HCT116 (cell line): ENCODE results near the gene GPALPP1. TPM values are rescaled to one million over a fixed set of nuclear protein-coding genes. Genes with fewer than 3 reads are reported as not detected.

ENCODE experiments used
- ATAC-seq: fragments of 200-7000 bp; cut with Tn5 transposase; 2 replicates; pipeline ENCODE4 v1.9.1; 2020; ENCODE audit warnings: mild to moderate bottlenecking, moderate library complexity
- BruUV-seq: library from RNA; stranded (reverse); fragments of 400-500 nt; replicated peaks from 2 replicates; lab custom pipeline; 2021; lab: Mats Ljungman, UMichigan
- CTCF ChIA-PET: fragments of 300-600 bp; sonication (Branson Sonifier 250); formaldehyde crosslinking; loops from one replicate; lab custom pipeline; 2021; ENCODE audit warnings: antibody characterized with exemption; lab: Charles Lee
- POLR2A ChIA-PET: fragments of 300-600, 350-600 bp; sonication (Branson Sonifier 250); formaldehyde crosslinking; loops from one replicate; lab custom pipeline; 2021; ENCODE audit warnings: antibody characterized with exemption; lab: Charles Lee
- RAD21 ChIA-PET, 2 experiments: fragments of 300-600 bp; sonication (Branson Sonifier 250); formaldehyde crosslinking; loops; one replicate each; lab custom pipeline; 2023; ENCODE audit warnings: low total read pairs in 2 of 2; ENCODE audit not compliant: uncharacterized antibody in 2 of 2, unreplicated experiment in 2 of 2, low non-redundant PET in 1 of 2; lab: Charles Lee
- DNase-seq: peaks from one replicate; pipeline ENCODE4 v3.0.0-alpha.2; 2010; ENCODE audit warnings: low read depth, low spot score
- H2AFZ ChIP-seq: fragments of 200-600 bp; shearing (Covaris generic), sonication (generic); 2 replicates; pipeline ENCODE4 v1.6.1; 2017; ENCODE audit warnings: low read depth, mixed run types, mixed read lengths, antibody characterized with exemption, low read length; ENCODE audit not compliant: poor library complexity, severe bottlenecking
- H3K27ac ChIP-seq: 2 replicates; pipeline ENCODE4 v1.5.1; 2012; ENCODE audit warnings: low read depth, low read length
- H3K27me3 ChIP-seq: fragments of 200-600 bp; sonication (generic); 2 replicates; pipeline ENCODE4 v1.6.1; 2016; ENCODE audit warnings: mixed run types, low read length, mixed read lengths; ENCODE audit not compliant: insufficient read depth
- H3K36me3 ChIP-seq, 2 experiments: fragments of 200-500 bp in 1 of 2; fragments of 200-600 bp in 1 of 2; sonication (Bioruptor generic) in 1 of 2; sonication (generic) in 1 of 2; 2 replicates each; pipeline versions ENCODE4 v1.5.1 to v1.6.1; 2014 to 2016; ENCODE audit warnings: low read length in 2 of 2, inconsistent platforms in 1 of 2, mixed read lengths in 1 of 2, mixed run types in 1 of 2; ENCODE audit not compliant: insufficient read depth in 2 of 2, control insufficient read depth in 1 of 2
- H3K4me1 ChIP-seq, 2 experiments: fragments of 200-600 bp in 1 of 2; sonication (generic) in 1 of 2; 2 replicates each; pipeline versions ENCODE4 v1.5.1 to v1.6.1; 2012 to 2017; ENCODE audit warnings: low read length in 2 of 2, inconsistent platforms in 1 of 2, mild to moderate bottlenecking in 1 of 2, mixed read lengths in 1 of 2, mixed run types in 1 of 2, moderate library complexity in 1 of 2; ENCODE audit not compliant: insufficient read depth in 2 of 2, control insufficient read depth in 1 of 2
- H3K4me2 ChIP-seq: fragments of 200-600 bp; sonication (generic); 2 replicates; pipeline ENCODE4 v1.6.1; 2017; ENCODE audit warnings: mixed run types, low read length, mixed read lengths
- H3K4me3 ChIP-seq, 2 experiments: fragments of 200-600 bp in 1 of 2; sonication (generic) in 1 of 2; replicated peaks in 1 of 2; 2 replicates each; pipeline ENCODE4 v1.5.1; 2011 to 2016; ENCODE audit warnings: low read length in 2 of 2, control low read depth in 1 of 2, low read depth in 1 of 2, mild to moderate bottlenecking in 1 of 2, mixed read lengths in 1 of 2, mixed run types in 1 of 2
- H3K79me2 ChIP-seq: fragments of 200-600 bp; sonication (generic); 2 replicates; pipeline ENCODE4 v1.6.1; 2017; ENCODE audit warnings: mild to moderate bottlenecking, mixed run types, low read length, moderate library complexity, mixed read lengths; ENCODE audit not compliant: insufficient read depth
- H3K9ac ChIP-seq: fragments of 200-600 bp; sonication (generic); 2 replicates; pipeline ENCODE4 v1.6.1; 2016; ENCODE audit warnings: low read length, mixed read lengths
- H3K9me2 ChIP-seq: fragments of 200-600 bp; sonication (generic), shearing (Covaris generic); 2 replicates; pipeline ENCODE4 v1.6.1; 2017; ENCODE audit warnings: mixed run types, mild to moderate bottlenecking, moderate library complexity; ENCODE audit not compliant: insufficient read depth
- H3K9me3 ChIP-seq, 2 experiments: fragments of 200-500 bp in 1 of 2; fragments of 200-600 bp in 1 of 2; sonication (Bioruptor generic) in 1 of 2; sonication (generic) in 1 of 2; 2 replicates each; pipeline ENCODE4 v1.6.1; 2014 to 2017; ENCODE audit warnings: low read length in 2 of 2, mixed read lengths in 2 of 2, inconsistent platforms in 1 of 2, low read depth in 1 of 2, mild to moderate bottlenecking in 1 of 2, mixed run types in 1 of 2, moderate library complexity in 1 of 2; ENCODE audit not compliant: control insufficient read depth in 1 of 2, insufficient read depth in 1 of 2
- H4K20me1 ChIP-seq: fragments of 200-600 bp; sonication (generic), shearing (Covaris generic); 2 replicates; pipeline ENCODE4 v1.6.1; 2017; ENCODE audit warnings: mixed run types, mild to moderate bottlenecking, moderate library complexity; ENCODE audit not compliant: insufficient read depth
- ATF3 ChIP-seq: IDR thresholded peaks from 2 replicates; pipeline ENCODE4 v1.6.1; 2012
- EGR1 ChIP-seq: IDR thresholded peaks from 2 replicates; pipeline ENCODE4 v1.6.1; 2012; ENCODE audit warnings: low read depth
- EZH2 ChIP-seq: fragments of 200-600 bp; sonication (generic); IDR thresholded peaks from 2 replicates; pipeline ENCODE4 v1.6.1; 2017; ENCODE audit warnings: antibody characterized with exemption, mixed run types
- MAX ChIP-seq: IDR thresholded peaks from 2 replicates; pipeline ENCODE4 v1.6.1; 2012
- POLR2A ChIP-seq: IDR thresholded peaks from 2 replicates; pipeline ENCODE4 v1.7.0; 2011; ENCODE audit warnings: borderline replicate concordance; ENCODE audit not compliant: insufficient read depth, insufficient read length; ENCODE audit errors: extremely low read depth
- POLR2AphosphoS5 ChIP-seq: IDR thresholded peaks from 2 replicates; pipeline ENCODE4 v1.6.1; 2011; ENCODE audit warnings: mild to moderate bottlenecking, low read depth, low read length, moderate library complexity
- SP1 ChIP-seq: IDR thresholded peaks from 2 replicates; pipeline ENCODE4 v1.6.1; 2012; ENCODE audit warnings: low read depth
- YY1 ChIP-seq: IDR thresholded peaks from 2 replicates; pipeline ENCODE4 v1.6.1; 2011; ENCODE audit warnings: low read length, low read depth, moderate library complexity, mild to moderate bottlenecking; ENCODE audit not compliant: insufficient replicate concordance; ENCODE audit errors: extremely low read depth
- ZBTB33 ChIP-seq: IDR thresholded peaks from 2 replicates; pipeline ENCODE4 v1.6.1; 2011; ENCODE audit warnings: mild to moderate bottlenecking, low read length, moderate library complexity; ENCODE audit not compliant: insufficient replicate concordance; ENCODE audit errors: extremely low read depth
- ZFX ChIP-seq: fragments of 450-650 bp; IDR thresholded peaks from 2 replicates; pipeline ENCODE4 v1.6.1; 2017
- ZNF274 ChIP-seq: fragments of 200-500 bp; sonication (Bioruptor generic); IDR thresholded peaks from 2 replicates; pipeline ENCODE4 v1.6.1; 2014; ENCODE audit warnings: mild to moderate bottlenecking, low read depth, low read length, inconsistent platforms
- intact Hi-C: fragments of 100-400 bp; cut with micrococcal nuclease; formaldehyde crosslinking; loops from 2 replicates; pipeline ENCODE4 v1.10.0; 2022
- total RNA-seq: library from RNA; stranded (reverse); gene quantifications from one replicate; pipeline ENCODE4 v1.2.1, GENCODE V29; 2021; ENCODE audit not compliant: unreplicated experiment

The GPALPP1 gene
- total RNA-seq, 1 experiment from 2014 or later, result 21.3 TPM

GRCh38 chr13:45068036-45069001 lies 79.0 kb downstream of the GPALPP1 start:
- no peak overlapping the region for H3K9ac ChIP-seq
- H3K36me3 ChIP-seq, result no peaks in the 10 kb centered on the region
- ChIA-PET CTCF (interaction anchor here (0.6 kb wide), 1 partner anchor 276 kb away, joined by 3 read pairs; no protein-coding TSS in a partner anchor), RAD21 (no interaction called here), POLR2A (no interaction called here)
- H3K79me2 ChIP-seq, result no peaks in the 10 kb centered on the region
- H3K4me1 ChIP-seq, result peaks cover 0 to under 1% of the 10 kb centered on the region in 2 experiments; a peak in 1 of 4 replicates
- no peak for ATAC-seq
- no peaks in the 10 kb centered on the region for H3K27me3 ChIP-seq
- H4K20me1 ChIP-seq, result no peaks in the 10 kb centered on the region
- TF ChIP-seq ATF3, result no peak
- no peak for TF ChIP-seq ZBTB33
- TF ChIP-seq POLR2A, result no peak
- TF ChIP-seq ZFX, result no peak
- no peak for TF ChIP-seq SP1
- TF ChIP-seq ZNF274, result no peak
- no peak for TF ChIP-seq EGR1
- no peak for TF ChIP-seq YY1
- TF ChIP-seq POLR2AphosphoS5, result no peak
- no peak for TF ChIP-seq EZH2
- TF ChIP-seq MAX, result no peak
- H2AFZ ChIP-seq, result no peak overlapping the region
- no peaks in the 10 kb centered on the region for H3K9me3 ChIP-seq
- no peak overlapping the region for H3K27ac ChIP-seq
- intact Hi-C loops, result no loop called here
- no TSS peak for BruUV-seq
- no peaks in the 10 kb centered on the region for H3K9me2 ChIP-seq
- DNase-seq, result no peak
- H3K4me2 ChIP-seq, result no peak overlapping the region
- no peak overlapping the region for H3K4me3 ChIP-seq
